BJ (cell line): Measurements from ENCODE around the gene CYP4A22. TPM values are rescaled to one million over a fixed set of nuclear protein-coding genes. Genes with fewer than 3 reads are reported as not detected.

Experiments
- CTCF ChIA-PET: fragments of 350-600 bp; formaldehyde crosslinking; extraction: SDS; loops from one replicate; lab custom pipeline; 2021; ENCODE audit warnings: antibody characterized with exemption, inconsistent platforms; lab: Yijun Ruan, JAX
- POLR2A ChIA-PET: fragments of 300-600 bp; sonication (Branson Sonifier 250); formaldehyde crosslinking; extraction: SDS; loops from one replicate; lab custom pipeline; 2021; ENCODE audit warnings: antibody characterized with exemption; lab: Charles Lee
- DNase-seq: peaks from one replicate; pipeline ENCODE4 v3.0.0-alpha.2; 2011; ENCODE audit warnings: low read depth
- H3K27me3 ChIP-seq: 2 replicates; pipeline ENCODE4 v1.6.0; 2011; ENCODE audit warnings: low read length; ENCODE audit not compliant: control insufficient read depth, insufficient read depth
- H3K36me3 ChIP-seq: 2 replicates; pipeline ENCODE4 v1.5.1; 2011; ENCODE audit warnings: low read length; ENCODE audit not compliant: control insufficient read depth, insufficient read depth
- H3K4me3 ChIP-seq: 2 replicates; pipeline ENCODE4 v1.5.1; 2011; ENCODE audit warnings: low read depth, mild to moderate bottlenecking, control low read depth, low read length
- polyA plus RNA-seq: library from polyadenylated mRNA; depleted of rRNA; stranded (reverse); fragments of >200 nt; gene quantifications from 2 replicates; pipeline ENCODE4 v1.2.3, GENCODE V29; 2011
- TF ChIP-seq, protein P1 (sequence below): IDR thresholded peaks from 2 replicates; pipeline ENCODE4 v1.5.1; 2011; ENCODE audit warnings: low read depth, mild to moderate bottlenecking, control low read depth, inconsistent platforms, low read length, moderate library complexity; ENCODE audit not compliant: insufficient read depth

Gene CYP4A22
- polyA plus RNA-seq, 1 experiment, result not detected

GRCh38 chr1:47186267-47187185 lies 49.3 kb downstream of the CYP4A22 start:
- POLR2A ChIA-PET, result no interaction called here

GRCh38 chr1:47187231-47187925 lies 50.1 kb downstream of the CYP4A22 start:
- CTCF ChIA-PET, result interaction anchor here (2.1 kb wide), 1 partner anchor 8 kb away, joined by 16 read pairs; no protein-coding TSS in a partner anchor

More at GRCh38 chr1:47186267-47187185, 49.3 kb downstream of the CYP4A22 start:
- TF ChIP-seq, protein P1, sequence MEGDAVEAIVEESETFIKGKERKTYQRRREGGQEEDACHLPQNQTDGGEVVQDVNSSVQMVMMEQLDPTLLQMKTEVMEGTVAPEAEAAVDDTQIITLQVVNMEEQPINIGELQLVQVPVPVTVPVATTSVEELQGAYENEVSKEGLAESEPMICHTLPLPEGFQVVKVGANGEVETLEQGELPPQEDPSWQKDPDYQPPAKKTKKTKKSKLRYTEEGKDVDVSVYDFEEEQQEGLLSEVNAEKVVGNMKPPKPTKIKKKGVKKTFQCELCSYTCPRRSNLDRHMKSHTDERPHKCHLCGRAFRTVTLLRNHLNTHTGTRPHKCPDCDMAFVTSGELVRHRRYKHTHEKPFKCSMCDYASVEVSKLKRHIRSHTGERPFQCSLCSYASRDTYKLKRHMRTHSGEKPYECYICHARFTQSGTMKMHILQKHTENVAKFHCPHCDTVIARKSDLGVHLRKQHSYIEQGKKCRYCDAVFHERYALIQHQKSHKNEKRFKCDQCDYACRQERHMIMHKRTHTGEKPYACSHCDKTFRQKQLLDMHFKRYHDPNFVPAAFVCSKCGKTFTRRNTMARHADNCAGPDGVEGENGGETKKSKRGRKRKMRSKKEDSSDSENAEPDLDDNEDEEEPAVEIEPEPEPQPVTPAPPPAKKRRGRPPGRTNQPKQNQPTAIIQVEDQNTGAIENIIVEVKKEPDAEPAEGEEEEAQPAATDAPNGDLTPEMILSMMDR, result no peak
- Histone ChIP-seq H3K36me3 (no peaks in the 10 kb centered on the region), H3K4me3 (no peak overlapping the region), H3K27me3 (peaks cover 3% of the 10 kb centered on the region)
- CTCF ChIA-PET, result interaction anchor here (2.1 kb wide), 1 partner anchor 7 kb away, joined by 16 read pairs; no protein-coding TSS in a partner anchor
- DNase-seq, result no peak

DNA sequence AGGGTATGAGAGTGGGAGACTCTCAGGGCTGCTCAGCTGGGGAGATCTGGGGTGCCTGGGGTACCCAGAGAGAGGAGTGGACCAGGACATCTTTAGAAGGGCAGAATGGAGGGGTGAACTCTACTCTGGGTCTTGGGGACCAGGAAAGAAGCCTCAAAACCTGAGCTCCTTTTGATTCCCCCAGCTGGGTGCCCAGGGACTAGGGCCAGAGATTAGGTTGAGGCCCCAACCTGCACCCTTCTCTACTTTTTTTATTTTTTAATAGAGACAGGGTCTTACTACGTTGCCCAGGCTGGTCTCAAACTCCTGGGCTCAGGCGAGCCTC lies 50.6 kb downstream of the CYP4A22 start:
- Histone ChIP-seq H3K27me3 (peaks cover 3% of the 10 kb centered on the region; the same call in 1 of the 2 replicates), H3K36me3 (no peaks in the 10 kb centered on the region), H3K4me3 (no peak overlapping the region)
- ChIA-PET CTCF (interaction anchor here (0.9 to 2.1 kb wide), 2 partner anchors 9 to 74 kb away, joined by 4 to 16 read pairs; no protein-coding TSS in a partner anchor), POLR2A (no interaction called here)
- TF ChIP-seq, protein P1, result no peak
- DNase-seq, result no peak

More at GRCh38 chr1:47187231-47187925, 50.1 kb downstream of the CYP4A22 start:
- H3K36me3 ChIP-seq, result no peaks in the 10 kb centered on the region
- no peak for DNase-seq
- TF ChIP-seq, protein P1, result no peak
- H3K4me3 ChIP-seq, result no peak overlapping the region
- H3K27me3 ChIP-seq, result peaks cover 3% of the 10 kb centered on the region; the same call in 1 of the 2 replicates
- POLR2A ChIA-PET, result no interaction called here

- POLR2A ChIA-PET, result interaction anchor here (1.1 kb wide), 1 partner anchor 10 kb away, joined by 3 read pairs; no protein-coding TSS in a partner anchor
- H3K36me3 ChIP-seq, result no peaks in the 10 kb centered on the region
- TF ChIP-seq, protein P1, result no peak
- H3K27me3 ChIP-seq, result peaks cover 3% of the 10 kb centered on the region; the same call in 1 of the 2 replicates
- CTCF ChIA-PET, result interaction anchor here (0.6 to 5.9 kb wide), 5 partner anchors 10 to 521 kb away, joined by 3 to 66 read pairs (median 4); no protein-coding TSS in a partner anchor
- H3K4me3 ChIP-seq, result no peak overlapping the region
- DNase-seq, result no peak
These were observed 51.8 kb downstream of the CYP4A22 start for GRCh38 chr1:47188791-47189785.
